Activated CD8-positive, alpha-beta memory T cell treated with anti-CD3 and anti-CD28 coated beads for 48 hours (primary cell): ENCODE measurements around the gene NRG3.

Source experiments
- DNase-seq, 3 experiments: peaks; one replicate each; pipeline ENCODE4 v3.0.0-alpha.2; 2020; ENCODE audit warnings: low read depth in 2 of 3, low spot score in 2 of 3

Gene NRG3

DNA sequence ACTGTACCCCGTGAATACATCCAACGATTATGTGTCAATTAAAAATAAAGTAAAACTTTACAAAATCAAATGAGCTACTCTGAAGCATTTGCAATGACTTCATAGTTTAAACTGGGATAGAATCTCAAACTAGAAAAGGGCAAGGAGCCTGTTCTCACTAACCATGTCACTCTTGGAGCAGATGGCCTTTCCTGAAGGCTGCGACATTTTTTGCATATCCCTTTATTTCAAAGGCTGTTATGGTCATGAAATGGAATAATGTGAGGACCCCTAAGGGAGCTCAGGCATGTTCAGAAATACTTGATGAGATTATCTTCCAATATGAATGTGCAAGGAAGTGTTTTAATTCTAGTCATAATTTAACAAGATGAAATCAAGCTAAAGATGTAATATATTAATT, 679.4 kb downstream of the NRG3 start:
- no peak for DNase-seq

DNA sequence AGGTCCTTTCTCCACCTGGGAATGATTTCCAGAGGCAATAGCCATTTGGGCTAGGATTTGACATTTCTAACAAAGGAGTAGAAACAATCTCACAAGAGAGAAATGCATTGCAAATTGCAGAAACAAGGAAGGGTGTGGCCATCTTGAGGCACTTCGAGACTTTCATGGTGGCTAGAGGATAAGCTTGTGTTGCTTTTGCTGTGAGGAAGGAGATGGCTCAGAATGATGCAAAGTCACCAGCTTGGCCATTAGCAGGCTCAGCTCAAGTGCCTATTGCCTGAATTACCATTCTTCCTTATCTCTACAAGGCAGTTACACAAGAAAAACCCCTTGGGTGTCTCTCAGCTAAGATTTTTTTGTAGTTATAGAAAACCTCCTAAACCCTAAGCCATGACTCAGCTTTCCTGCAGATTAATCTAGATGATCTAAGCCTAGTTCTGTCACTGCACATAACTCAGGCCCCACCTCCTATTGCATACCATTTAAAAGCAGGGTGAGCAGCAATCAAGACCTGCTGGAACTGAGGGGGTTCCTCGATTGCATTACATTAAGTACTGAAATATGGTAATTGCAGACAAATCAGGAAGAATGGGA, 683.1 kb downstream of the NRG3 start:
- no peak for DNase-seq

DNA sequence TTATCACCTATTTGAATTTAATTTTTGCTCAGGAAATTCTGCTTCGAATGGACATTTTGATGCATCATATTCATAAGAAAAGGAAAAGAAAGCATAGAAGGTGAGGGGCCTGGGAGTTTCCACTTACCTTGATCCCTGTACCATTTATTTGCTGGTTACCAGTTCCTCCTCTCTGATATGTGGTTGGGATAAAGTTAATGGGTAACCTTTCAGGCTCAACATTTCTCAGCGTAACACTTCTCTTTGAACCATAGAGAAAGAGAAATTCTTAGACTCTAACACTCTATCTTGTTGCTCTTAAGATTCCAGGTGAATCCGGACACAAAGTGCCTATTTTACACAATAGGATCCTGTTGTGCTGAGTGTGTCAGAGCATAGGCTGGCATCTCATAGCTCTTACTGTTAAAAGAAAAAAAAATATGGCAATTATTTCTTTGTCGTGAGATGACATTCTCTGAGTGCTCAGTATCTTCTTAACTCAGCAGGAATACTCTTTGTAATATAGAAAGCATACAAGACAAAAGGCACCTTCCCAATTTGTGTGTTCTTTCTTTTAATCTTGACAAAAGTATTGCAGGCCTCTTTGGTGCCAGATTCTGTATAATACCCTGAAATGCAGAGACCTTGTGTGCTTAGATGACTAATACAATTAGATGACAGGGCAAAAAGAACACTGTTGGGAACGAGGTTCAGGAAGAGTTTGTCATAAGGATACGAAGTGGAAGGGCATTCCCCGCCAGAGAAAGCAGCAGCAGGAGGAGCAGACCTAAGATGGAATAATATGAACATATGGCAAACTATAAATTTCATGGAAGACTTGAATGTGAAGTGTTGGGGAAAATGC, 689.6 kb downstream of the NRG3 start:
- DNase-seq: no peak

DNA sequence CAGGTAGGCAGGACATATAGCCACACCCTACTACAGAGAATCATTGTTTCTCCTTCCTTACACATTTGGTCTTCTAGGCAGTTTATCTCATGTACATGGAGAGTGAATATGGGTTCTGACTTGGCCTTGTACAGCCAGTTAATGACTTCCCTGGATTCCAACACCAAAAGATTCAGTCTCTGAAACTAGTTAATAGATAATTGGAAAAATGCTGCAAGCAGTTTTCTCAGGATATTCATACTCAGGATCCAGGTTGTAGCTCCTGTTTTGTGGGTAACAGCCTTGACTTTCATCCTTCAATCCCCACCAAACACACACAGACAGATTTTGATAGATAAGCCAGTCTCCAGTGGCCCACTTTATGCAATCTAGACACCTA, 690.2 kb downstream of the NRG3 start:
- no peak for DNase-seq

DNA sequence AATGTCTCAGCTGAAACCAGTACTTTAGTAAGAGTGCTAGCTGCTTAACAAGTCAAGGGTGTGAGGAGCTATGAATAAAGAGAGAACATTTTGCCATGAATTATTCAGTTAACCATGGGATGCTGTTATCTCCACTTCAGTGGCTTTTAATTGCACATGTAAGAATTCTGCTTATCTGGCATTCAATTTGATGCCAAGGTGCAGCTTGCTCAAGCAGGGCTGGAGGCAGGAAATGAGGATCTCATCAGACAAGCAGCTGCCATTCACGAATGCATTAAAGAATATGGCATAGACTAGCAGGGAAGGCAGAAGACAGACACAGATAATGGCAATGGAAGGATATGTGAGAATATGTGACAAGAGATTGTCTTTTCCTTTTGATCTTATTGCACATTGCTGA, 697.8 kb downstream of the NRG3 start:
- no peak for DNase-seq

DNA sequence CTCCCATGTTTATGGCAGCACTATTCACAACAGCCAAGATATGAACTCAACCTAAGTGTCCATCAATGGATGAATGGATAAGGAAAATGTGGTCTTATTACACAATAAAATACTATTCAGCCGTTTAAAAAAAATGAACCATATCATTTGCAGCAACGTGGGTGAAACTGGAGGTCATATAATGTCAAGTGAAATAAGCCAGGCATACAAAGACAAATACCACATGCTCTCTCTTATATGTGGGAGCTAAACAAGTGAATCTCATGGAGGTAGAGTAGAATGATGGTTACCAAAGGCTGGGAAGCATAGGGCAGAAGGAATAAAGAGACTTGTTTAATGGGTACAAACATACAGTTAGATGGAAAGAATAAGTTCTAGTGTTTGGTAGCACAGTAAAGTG, 699.1 kb downstream of the NRG3 start:
- DNase-seq: no peak

DNA sequence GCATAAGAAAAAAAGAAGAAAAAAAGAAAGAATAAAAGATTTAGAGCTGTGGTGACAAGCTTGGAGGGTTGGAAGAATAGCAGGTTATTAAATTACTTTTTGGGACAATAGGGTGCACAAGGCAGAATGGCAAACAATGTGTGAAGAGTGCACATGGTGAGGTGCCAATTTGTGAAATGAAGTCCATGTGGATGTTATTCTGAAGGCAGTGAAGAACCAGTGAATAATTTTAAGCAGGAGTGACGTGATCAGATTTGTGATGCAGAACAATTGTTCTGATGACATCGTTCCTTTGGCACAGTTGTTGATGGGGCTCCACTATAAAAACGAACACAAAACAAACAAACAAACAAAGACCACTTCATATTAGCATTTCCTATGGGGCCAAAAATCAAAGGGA, 700.3 kb downstream of the NRG3 start:
- no peak for DNase-seq

DNA sequence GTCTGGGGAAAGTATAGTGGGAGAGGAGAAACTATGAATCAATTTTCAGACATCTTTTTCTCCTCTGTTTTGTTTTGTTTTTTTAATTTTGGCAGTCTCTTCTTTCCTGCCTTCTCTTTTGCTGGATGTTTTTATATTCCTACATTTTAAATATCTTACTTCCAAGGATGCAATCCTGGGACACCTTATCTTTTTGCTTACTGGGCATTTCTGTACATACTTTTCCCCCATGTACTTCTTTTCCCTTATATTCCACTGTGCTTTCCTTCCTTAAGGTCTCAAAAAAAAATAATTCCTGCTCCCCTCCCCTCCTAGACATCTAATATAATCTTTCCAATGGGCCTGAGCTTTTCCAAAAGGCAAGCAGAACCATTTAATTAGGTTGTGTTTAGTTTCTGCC, 701.1 kb downstream of the NRG3 start:
- DNase-seq: no peak

DNA sequence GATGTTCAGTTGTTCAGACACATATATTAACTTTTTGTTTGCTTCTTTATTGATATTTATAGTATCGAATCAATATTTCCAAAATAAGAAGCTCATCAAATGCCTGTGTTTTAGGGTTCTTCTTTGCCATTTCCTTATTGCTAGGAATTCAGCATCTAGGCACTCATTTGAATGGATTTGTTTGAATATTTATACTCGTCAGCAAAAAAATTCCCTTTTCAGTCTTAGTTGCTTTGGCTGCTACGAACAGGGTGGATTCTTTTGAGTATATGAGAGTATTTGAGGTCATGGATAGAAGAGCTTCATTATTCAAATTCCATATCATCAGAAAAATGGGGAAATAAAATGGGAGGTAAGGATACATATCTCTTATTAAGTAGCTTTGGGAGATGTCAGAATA, 706.9 kb downstream of the NRG3 start:
- DNase-seq: no peak

DNA sequence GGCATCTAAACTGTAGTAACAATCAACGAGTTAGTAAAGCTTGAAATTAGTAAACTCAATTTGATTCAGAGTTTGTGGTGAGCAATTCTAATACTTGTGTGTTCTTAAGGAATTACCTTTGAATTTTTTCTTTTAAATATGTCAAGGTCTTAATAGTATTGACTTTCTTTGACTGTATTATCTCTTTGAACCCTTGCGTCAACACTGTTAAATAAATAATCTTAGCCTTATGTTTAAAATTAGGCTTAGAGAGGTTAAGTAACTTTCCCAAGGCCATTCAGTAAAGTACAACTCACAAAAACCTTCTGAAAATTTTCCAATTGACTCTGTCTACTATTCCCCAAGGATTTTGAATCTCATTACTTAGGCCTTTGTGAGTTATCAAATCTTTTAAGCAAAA, 716.4 kb downstream of the NRG3 start:
- DNase-seq: no peak

DNA sequence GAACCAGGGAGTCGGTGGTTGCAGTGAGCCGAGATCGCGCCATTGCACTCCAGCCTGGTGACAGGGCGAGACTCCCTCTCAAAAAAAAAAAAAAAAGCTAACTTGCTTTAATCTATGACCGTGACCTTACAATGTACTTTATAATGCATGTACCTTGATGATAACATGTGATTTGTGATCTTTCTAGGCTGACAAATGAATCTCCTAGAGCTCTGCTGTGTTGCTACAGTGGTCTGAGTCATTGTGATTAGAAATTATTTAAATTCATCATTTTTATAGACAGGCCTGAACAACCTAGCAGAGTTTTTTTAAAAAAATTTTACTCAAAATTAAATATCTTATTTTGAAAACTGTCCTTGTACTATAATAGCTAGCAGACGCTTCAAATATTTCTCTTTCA, 722.8 kb downstream of the NRG3 start:
- DNase-seq: no peak

DNA sequence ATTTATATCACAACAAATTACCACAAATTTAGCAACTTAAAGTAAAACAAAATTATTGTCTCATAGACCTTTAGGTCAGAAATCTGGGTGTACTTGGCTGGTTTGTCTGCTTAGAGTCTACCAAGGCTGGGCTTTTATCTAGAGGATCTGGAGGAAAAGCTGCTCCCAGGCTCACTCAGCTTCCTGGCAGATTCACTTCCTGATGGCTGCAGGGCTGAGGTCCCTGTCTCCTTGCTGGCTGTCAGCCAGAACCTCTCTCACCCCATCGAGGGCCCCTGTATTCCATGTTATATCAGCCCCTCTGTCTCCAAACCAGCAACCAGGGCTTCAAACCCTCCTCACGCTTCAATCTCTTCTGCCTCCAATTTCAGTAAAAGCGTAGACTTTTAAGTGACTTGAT, 734.9 kb downstream of the NRG3 start:
- no peak for DNase-seq

DNA sequence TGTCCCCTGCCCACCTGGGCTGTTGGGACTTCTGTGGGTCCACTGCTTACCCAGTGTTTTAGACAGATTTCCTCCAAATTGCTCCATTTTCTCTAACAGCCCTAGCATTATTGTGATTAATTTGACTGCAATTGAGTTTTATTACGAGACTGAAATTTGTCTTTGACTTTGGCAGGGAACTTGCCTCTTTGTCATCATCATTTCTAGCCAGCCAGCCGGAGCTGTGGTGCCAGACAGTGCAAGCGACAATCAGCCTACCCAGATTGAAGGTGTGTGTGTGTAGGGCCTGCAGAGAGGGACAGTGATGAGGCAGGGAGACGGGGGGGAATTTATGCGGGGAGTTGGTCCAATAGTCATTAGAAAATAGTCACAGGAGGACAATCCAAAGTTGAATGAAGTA, 743.0 kb downstream of the NRG3 start:
- no peak for DNase-seq

DNA sequence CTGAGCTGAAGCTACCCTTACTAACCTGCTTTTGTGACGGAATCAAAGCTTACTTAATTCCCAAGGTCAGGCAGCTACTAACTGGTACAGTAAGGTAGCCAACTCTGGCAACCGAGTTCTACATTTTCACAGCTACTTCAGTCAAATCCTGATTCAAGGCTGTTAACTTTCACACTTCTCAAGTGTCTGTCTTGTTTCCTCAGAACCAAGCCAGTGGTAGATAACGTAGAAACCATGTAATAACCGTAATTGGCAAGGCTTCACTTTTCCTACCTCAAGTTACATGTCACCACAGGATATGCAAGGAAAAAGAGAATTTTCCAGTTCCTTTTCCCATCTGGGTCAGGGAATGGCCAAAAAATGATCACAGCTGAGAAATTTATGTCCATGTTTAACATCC, 746.7 kb downstream of the NRG3 start:
- no peak for DNase-seq

DNA sequence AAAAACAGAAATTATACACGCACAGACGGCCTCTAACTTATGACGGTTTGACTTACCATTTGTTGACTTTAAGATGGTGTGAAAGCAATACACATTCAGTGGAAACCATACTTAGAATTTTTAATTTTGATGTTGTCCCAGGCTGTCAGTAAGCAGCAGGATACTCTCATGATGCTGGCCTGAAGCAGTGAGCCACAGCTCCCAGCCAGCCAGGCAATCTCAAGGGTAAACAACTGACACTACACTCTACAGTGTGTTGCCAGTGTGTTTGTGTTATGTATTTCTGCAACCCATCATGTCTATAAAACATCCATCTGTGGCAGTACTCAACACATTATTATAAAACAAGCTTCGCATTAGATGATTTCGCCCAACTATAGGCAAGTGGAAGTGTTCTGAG, 747.5 kb downstream of the NRG3 start:
- no peak for DNase-seq

DNA sequence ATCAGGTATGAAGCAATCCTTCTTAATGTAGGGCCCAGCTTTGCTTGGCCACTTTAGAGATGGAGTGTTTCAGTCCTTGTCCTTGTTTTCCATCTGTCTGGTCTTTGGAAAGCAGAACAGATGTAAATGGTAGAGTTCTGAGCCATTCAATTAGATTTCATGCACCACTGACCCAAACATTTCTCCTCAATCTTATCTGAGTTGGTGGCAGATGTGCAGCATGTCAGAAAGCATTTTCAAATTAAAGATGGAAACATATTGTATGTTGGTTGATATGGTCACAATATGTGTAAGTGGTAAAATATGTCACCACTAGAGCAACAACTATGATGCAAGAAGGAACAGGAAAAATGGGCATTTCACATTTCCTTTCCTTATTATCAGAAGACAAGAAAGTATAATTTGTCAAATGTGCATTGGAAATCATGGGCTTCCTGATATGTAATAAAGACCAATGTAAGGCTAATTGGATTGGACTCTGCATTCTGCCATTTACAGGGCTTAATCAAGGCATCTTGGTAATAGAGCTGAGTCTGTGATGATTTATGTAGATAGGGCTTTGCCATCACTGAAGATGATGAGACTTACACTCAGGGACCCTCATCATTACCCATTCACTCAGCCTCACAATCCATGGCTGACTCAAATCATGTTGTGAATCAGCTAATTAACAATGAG, 750.7 kb downstream of the NRG3 start:
- no peak for DNase-seq

DNA sequence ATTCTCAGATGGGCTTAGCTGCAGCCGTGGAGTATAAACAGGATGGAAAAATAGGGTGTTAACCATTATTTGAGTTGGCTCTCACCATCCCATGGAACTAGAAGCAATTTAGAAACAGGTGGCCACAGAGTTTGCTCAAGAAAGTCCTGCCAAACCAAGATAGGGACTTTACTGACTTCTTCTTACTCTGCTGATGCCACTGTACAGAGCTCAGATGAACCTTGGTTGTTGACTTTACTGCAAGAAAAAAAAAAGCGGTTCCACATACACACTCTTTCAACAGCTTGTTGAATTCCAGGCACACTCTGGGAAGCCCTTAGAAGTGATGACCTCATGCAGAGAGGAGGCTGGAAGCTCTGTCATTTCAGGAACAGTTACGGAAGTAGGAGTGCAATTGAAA, 753.4 kb downstream of the NRG3 start:
- DNase-seq: no peak

DNA sequence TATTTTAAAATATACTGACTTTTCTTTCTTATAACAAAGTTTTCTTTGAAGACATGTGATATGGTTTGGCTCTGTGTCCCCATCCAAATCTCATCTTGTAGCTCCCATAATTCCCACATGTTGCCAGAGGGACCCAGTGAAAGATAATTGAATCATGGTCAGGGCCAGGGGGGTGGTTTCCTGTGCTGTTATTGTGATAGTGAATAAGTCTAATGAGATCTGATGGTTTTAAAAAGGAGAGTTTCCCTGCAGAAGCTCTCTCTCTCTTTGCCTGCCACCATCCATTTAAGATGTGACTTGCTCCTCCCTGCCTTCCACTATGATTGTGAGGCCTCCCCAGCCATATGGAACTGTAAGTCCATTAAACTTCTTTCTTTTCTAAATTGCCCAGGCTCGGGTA, 768.1 kb downstream of the NRG3 start:
- DNase-seq: no peak

DNA sequence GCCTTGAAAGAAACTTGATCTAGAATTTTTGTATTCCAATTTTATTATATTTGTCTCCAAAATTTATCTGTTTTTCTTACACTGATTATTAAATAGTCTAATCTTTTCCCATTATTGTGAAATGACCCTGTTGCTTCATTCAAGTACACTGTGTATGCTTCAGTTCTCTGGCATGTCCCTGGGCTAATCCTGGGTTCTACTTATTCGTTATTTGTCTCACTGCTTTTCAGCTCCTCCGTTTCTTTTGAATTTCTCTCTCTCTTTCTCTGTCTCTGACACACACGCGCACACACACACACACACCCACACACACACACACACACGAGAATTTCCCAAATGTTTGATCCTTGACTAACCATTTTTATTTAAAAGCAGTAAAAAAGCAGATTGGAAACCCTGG, 768.6 kb downstream of the NRG3 start:
- no peak for DNase-seq

DNA sequence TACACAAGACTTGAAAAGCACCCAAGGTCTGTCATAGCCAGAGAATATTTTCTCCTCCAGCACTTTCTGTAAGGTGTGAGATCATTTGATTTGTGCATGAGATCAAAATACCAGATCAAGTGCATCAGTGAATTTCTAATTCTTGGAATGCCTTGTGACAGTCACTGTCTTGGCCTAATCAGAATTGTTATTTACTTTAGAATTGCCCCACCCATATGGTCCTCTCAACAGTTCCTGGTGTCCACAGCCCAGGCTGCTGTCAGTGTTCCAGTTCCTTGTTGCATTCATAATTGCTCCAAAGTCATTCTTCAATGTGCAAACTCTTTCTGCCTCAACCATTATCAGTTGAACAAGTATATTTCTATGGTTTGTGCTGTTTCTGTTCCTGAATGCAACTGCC, 770.2 kb downstream of the NRG3 start:
- no peak for DNase-seq

DNA sequence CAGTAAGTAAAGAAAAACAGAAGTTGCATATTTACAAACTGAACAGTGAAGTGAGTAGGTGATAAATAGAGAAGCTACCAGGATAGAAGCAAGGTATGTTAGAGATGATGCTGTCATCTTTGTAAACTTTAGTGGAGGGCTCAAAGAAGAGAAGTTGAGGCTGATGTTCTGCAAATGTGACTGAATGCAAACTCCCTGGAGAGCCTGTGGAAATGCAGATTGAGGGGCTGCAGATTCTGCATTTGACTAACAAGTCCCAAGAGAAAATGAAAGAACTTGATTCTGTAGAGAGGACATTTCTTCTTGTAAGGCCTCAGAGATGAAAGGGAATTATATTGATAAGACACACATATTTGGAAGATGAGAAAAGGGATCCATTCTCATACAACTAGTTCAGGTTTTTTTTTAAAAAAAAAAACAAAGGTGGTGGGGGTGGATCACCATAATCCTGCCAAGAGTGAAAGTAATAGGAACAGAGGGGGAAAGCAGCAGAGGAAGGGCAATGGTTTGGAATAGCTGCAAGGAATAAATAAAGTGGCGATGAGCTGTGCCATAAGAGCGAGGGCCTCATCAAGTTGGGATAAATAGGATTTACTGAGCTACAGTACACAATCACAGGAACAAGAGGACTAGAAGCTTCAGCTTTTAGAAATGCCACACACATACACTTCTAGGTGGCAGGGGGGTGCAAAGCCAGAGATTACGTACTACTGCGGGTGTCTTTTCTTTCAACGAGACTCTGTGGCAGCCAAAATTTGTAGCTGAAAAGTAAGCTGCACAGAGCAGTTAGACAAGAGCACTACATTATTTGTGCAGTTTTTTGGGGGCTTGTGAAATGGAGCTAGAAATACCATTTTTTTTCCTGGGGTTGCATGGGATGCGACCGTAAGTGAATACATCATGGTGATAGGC, 778.5 kb downstream of the NRG3 start:
- no peak for DNase-seq

DNA sequence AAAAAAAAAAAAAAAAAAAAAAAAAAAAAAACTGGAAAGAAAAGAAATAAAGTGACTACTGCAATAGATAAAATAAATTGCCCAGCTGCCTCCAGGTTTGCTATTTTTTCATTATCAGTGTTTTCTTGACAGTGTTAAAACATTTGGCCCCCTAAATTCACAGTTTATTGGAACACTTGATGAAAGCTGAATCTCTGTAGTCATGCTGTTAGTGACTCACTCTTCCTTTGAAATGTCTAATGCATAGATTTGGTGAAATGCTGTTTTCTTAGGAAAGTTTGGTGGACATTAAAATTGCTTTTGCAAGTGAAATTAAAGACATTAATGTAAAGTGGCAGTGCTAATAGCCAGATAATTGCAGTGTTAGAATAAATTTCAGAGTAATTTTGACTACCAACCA, 785.2 kb downstream of the NRG3 start:
- DNase-seq: no peak
